A673 (cell line): Measurements from ENCODE around the gene PCDHA4. TPM values are rescaled to one million over a fixed set of nuclear protein-coding genes. Genes with fewer than 3 reads are reported as not detected.
"Not testable (repeated sequence)": the region's sequence is repeated elsewhere in the genome, so short reads cannot be mapped to it uniquely, and the experiment has no call there.

ENCODE experiments used
- BruUV-seq: library from RNA; stranded (reverse); fragments of 400-500 nt; replicated peaks from 2 replicates; lab custom pipeline; 2021; lab: Mats Ljungman, UMichigan
- CTCF ChIA-PET: fragments of 300-600 bp; sonication (Branson Sonifier 250); formaldehyde crosslinking; loops from one replicate; lab custom pipeline; 2022; ENCODE audit warnings: antibody characterized with exemption; lab: Charles Lee
- POLR2A ChIA-PET: fragments of 300-600 bp; sonication (Branson Sonifier 250); formaldehyde crosslinking; loops from one replicate; lab custom pipeline; 2022; ENCODE audit warnings: antibody characterized with exemption; ENCODE audit not compliant: low non-redundant PET; lab: Charles Lee
- DNase-seq: peaks from one replicate; pipeline ENCODE4 v3.0.0-alpha.2; 2015; ENCODE audit warnings: low spot score
- H3K27ac ChIP-seq: fragments of 200-600 bp; sonication (generic); 2 replicates; pipeline ENCODE4 v1.5.1; 2016; ENCODE audit warnings: mixed run types, low read depth, mild to moderate bottlenecking, mixed read lengths, antibody characterized with exemption, low read length; ENCODE audit not compliant: poor library complexity, severe bottlenecking
- H3K27me3 ChIP-seq: fragments of 200-600 bp; sonication (generic); replicated peaks from 2 replicates; pipeline ENCODE4 v1.6.1; 2017; ENCODE audit warnings: mixed run types, low read depth, mild to moderate bottlenecking, mixed read lengths, antibody characterized with exemption, low read length; ENCODE audit not compliant: insufficient read depth, poor library complexity
- H3K36me3 ChIP-seq: fragments of 200-600 bp; sonication (generic); 2 replicates; pipeline ENCODE4 v1.6.1; 2016; ENCODE audit warnings: mixed run types, mild to moderate bottlenecking, mixed read lengths, antibody characterized with exemption, low read length; ENCODE audit not compliant: insufficient read depth, poor library complexity, severe bottlenecking
- H3K4me1 ChIP-seq: fragments of 200-600 bp; sonication (generic); 2 replicates; pipeline ENCODE4 v1.6.1; 2017; ENCODE audit warnings: mixed run types, mild to moderate bottlenecking, mixed read lengths, antibody characterized with exemption, low read length; ENCODE audit not compliant: insufficient read depth, poor library complexity, severe bottlenecking
- H3K4me3 ChIP-seq: fragments of 200-600 bp; sonication (generic); 2 replicates; pipeline ENCODE4 v1.5.1; 2016; ENCODE audit warnings: low read depth, mixed run types, mild to moderate bottlenecking, mixed read lengths, low read length; ENCODE audit not compliant: poor library complexity, severe bottlenecking
- H3K9me3 ChIP-seq: fragments of 200-600 bp; sonication (generic); 2 replicates; pipeline ENCODE4 v1.6.1; 2016; ENCODE audit warnings: mixed run types, low read depth, mild to moderate bottlenecking, mixed read lengths, antibody characterized with exemption, low read length; ENCODE audit not compliant: poor library complexity, severe bottlenecking
- CTCF ChIP-seq: fragments of 300-800, 200-600 bp; sonication (generic); conservative IDR thresholded peaks from 2 replicates; pipeline ENCODE4 v1.5.1; 2017; ENCODE audit warnings: low read depth, mild to moderate bottlenecking, antibody characterized with exemption, low read length, moderate library complexity, mixed read lengths
- EZH2 ChIP-seq: fragments of 200-600 bp; sonication (generic); IDR thresholded peaks from 2 replicates; pipeline ENCODE4 v1.6.1; 2017; ENCODE audit warnings: borderline replicate concordance, low read depth, mild to moderate bottlenecking, mixed read lengths, antibody characterized with exemption, low read length; ENCODE audit not compliant: poor library complexity, severe bottlenecking
- intact Hi-C: fragments of 100-400 bp; cut with micrococcal nuclease; formaldehyde crosslinking; loops from one replicate; pipeline ENCODE4 v1.10.0; 2022; ENCODE audit not compliant: unreplicated experiment
- total RNA-seq: library from RNA; stranded (reverse); gene quantifications from 2 replicates; pipeline ENCODE4 v1.2.3, GENCODE V29; 2021

Gene PCDHA4
- total RNA-seq, 1 experiment from 2014 or later: 0.58 TPM

- CTCF ChIA-PET: no interaction called here
- H3K27ac ChIP-seq: no peak overlapping the region
- no peaks in the 10 kb centered on the region for H3K36me3 ChIP-seq
- intact Hi-C loops: no loop called here
- TF ChIP-seq CTCF: no peak
- TF ChIP-seq EZH2: no peak
- H3K4me1 ChIP-seq: no peaks in the 10 kb centered on the region
- no TSS peak for BruUV-seq
- H3K4me3 ChIP-seq: no peak overlapping the region
- DNase-seq: no peak
- no peaks in the 10 kb centered on the region for H3K27me3 ChIP-seq
- POLR2A ChIA-PET: no interaction called here
- peaks cover 25% of the 10 kb centered on the region for H3K9me3 ChIP-seq
Measured at GRCh38 chr5:140780512-140780911, 26.4 kb upstream of the PCDHA4 start.

GRCh38 chr5:140785905-140786686, 20.8 kb upstream of the PCDHA4 start, which contains the start of gene PCDHA1:
Gene PCDHA1 (plus strand): TSS chr5:140786140.
- intact Hi-C loops: no loop called here
- H3K27ac ChIP-seq: no peak within 1 kb of the TSS
- peak within 1 kb of the TSS; percentile 29 for H3K4me3 ChIP-seq
- no TSS peak for BruUV-seq
- ChIA-PET CTCF (interaction anchor here (0.6 to 1.1 kb wide), 9 partner anchors 9 to 781 kb away, joined by 3 to 8 read pairs (median 3); partner anchors contain the start of genes PCDHA11, PCDHA2, PCDHA5 and PCDHA6), POLR2A (no interaction called here)
- H3K9me3 ChIP-seq: peaks cover 28% of the 10 kb centered on the region
- DNase-seq: peak; percentile 64
- TF ChIP-seq EZH2 (no peak), CTCF (peak; percentile 64)
- no peaks in the 10 kb centered on the region for H3K36me3 ChIP-seq
- peaks cover 8% of the 10 kb centered on the region for H3K27me3 ChIP-seq
- no peaks in the 10 kb centered on the region for H3K4me1 ChIP-seq

GRCh38 chr5:140787422-140787821, 19.4 kb upstream of the PCDHA4 start:
- H3K36me3 ChIP-seq, CTCF ChIA-PET, BruUV-seq, H3K4me3 ChIP-seq, DNase-seq, H3K4me1 ChIP-seq, intact Hi-C loops, POLR2A ChIA-PET, H3K27ac ChIP-seq, H3K27me3 ChIP-seq: not testable (repeated sequence)
- H3K9me3 ChIP-seq: peaks cover 21% of the 10 kb centered on the region

- intact Hi-C loops, H3K27ac ChIP-seq, DNase-seq, POLR2A ChIA-PET, H3K4me3 ChIP-seq, H3K4me1 ChIP-seq, BruUV-seq, CTCF ChIA-PET, H3K27me3 ChIP-seq, H3K36me3 ChIP-seq: not testable (repeated sequence)
- H3K9me3 ChIP-seq: peaks cover 26% of the 10 kb centered on the region
Measured at GRCh38 chr5:140787849-140788504, 18.9 kb upstream of the PCDHA4 start.
